ENCODE measurements around the gene WDR74. TPM values are rescaled to one million over a fixed set of nuclear protein-coding genes. Genes with fewer than 3 reads are reported as not detected.

The WDR74 gene
- total and polyA plus RNA-seq, 9 of the 15 experiments (the other 6 are each of a cell fraction or from before 2014, with no cell fraction given) = 32.7 to 210 (median 114) TPM

- peak; percentile 72 for TF ChIP-seq MAX (CRISPR knock-in tag; IDR thresholded peaks at IDR 0.05)
- TF ChIP-seq SAFB (IDR thresholded peaks at IDR 0.05; ENCODE audit: borderline replicate concordance, low read depth, low read length) = no peak
- TF ChIP-seq ZNF316 (IDR thresholded peaks at IDR 0.05) = no peak
- no peak for TF ChIP-seq PHTF2 (CRISPR knock-in tag; IDR thresholded peaks at IDR 0.05)
- TF ChIP-seq ZBTB43 (CRISPR knock-in tag; IDR thresholded peaks at IDR 0.05) = no peak
- TF ChIP-seq E2F1 (CRISPR knock-in tag; IDR thresholded peaks at IDR 0.05) = peak; percentile 45; the same call in 1 of the 2 replicates
- no peak for TF ChIP-seq SNRNP70 (optimal IDR thresholded peaks at IDR 0.05; ENCODE audit: low read depth, low read length)
- TF ChIP-seq DDX20 (tag; IDR thresholded peaks at IDR 0.05; ENCODE audit: low read depth) = no peak
- peak; percentile 38; the same call in 1 of the 2 replicates for TF ChIP-seq EGR1 (conservative IDR thresholded peaks at IDR 0.05)
- TF ChIP-seq PHB (CRISPR knock-in tag; IDR thresholded peaks at IDR 0.05) = no peak
- TF ChIP-seq ZNF57 (CRISPR knock-in tag; IDR thresholded peaks at IDR 0.05) = no peak
- no peak for TF ChIP-seq RBFOX2 (IDR thresholded peaks at IDR 0.05; ENCODE audit: low read depth, low read length)
- no peak for TF ChIP-seq MAFK (IDR thresholded peaks at IDR 0.05; ENCODE audit: low read length)
- no peak for TF ChIP-seq ZNF561 (CRISPR knock-in tag; conservative IDR thresholded peaks at IDR 0.05)
- no peak for TF ChIP-seq FOXO4 (CRISPR knock-in tag; IDR thresholded peaks at IDR 0.05)
- no peak for TF ChIP-seq ZFP36 (IDR thresholded peaks at IDR 0.05; ENCODE audit: low read depth, low read length, partially characterized antibody)
- TF ChIP-seq ARID3A (IDR thresholded peaks at IDR 0.05; ENCODE audit: borderline replicate concordance, low read depth, low read length) = no peak
- TF ChIP-seq CGGBP1 (CRISPR knock-in tag; IDR thresholded peaks at IDR 0.05) = no peak
- no peak for TF ChIP-seq HMBOX1 (IDR thresholded peaks at IDR 0.05)
- no peak for TF ChIP-seq RHOXF2B (CRISPR knock-in tag; conservative IDR thresholded peaks at IDR 0.05)
These were observed 6.8 kb downstream of the WDR74 start, which contains the start of gene TEX54 (continued) for GRCh38 chr11:62832336-62833234.

All from K562 (cell line).